HG03432 (cell line): ENCODE data around the gene FLCN.
A peak's percentile ranks its signal among the peaks of the same experiment; 100 is the strongest.

Experiments used
- ATAC-seq: cut with Tn5 transposase; IDR thresholded peaks from one replicate; pipeline ENCODE4 v1.9.1; 2021; ENCODE audit warnings: mild to moderate bottlenecking, moderate library complexity; ENCODE audit not compliant: unreplicated experiment

FLCN gene

GRCh38 chr17:17236295-17237025 lies 508 bp downstream of the FLCN start:
- peak; percentile 13 for ATAC-seq

DNA sequence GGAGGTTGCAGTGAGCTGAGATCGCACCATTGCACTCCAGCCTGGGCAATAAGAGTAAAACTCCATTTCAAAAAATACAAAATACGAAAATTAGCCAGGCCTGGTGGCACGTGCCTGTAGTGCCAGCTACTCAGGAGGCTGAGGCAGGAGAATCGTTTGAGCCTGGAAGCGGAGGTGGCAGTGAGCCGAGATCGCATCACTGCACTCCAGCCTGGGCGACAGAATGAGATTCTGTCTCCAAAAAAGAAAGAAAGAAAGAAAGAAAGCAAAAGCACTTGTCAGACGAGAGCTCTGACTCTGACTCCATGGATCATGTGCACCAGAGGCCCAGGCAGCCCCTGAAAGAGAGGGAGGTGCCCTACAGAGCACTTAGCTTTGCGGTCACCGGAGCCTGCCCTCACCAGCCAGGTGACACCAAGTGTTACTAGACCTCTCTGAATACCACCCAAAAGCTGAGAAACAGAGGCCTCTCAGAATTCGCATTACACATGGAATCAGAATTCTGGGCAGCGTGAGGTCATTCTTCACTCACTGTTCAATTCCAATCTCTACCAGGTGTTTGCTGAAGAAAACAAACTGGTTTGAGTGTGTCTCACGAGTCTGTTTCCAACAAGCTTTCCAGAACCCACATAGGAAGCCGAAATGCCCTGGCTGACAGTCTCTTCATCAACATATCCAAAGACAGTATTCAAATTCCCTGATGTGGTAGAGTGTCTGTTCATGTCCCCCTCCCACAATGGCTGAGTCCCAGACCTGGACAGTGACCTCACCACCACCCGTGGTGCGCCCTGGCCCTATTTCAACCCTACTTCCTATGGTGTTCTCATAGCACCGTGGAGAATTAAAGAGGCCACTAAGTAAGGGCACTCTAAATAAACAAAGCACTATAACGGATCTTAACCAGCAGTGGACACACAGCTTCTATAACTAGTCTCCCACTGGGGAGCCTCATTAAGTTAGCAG lies 1.5 kb downstream of the FLCN start:
- no peak for ATAC-seq

DNA sequence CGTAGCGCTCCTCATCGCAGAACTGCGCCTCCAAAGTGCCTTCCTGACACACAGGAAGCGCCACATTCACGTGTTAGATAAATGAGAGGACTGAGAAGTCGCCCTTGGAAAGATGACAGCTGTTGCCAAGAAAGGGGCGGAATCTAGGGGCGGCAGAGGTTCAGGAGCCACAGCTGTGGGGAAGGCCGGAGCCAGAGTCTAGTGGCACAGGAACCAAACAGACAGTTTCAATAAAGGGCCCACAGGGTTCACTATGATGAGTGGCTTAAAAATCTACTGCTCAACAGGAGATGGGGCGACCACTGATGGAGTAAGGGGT lies 4.7 kb downstream of the FLCN start:
- ATAC-seq, result no peak

- ATAC-seq, result no peak
Observed at GRCh38 chr17:17231621-17232302, 5.2 kb downstream of the FLCN start.

DNA sequence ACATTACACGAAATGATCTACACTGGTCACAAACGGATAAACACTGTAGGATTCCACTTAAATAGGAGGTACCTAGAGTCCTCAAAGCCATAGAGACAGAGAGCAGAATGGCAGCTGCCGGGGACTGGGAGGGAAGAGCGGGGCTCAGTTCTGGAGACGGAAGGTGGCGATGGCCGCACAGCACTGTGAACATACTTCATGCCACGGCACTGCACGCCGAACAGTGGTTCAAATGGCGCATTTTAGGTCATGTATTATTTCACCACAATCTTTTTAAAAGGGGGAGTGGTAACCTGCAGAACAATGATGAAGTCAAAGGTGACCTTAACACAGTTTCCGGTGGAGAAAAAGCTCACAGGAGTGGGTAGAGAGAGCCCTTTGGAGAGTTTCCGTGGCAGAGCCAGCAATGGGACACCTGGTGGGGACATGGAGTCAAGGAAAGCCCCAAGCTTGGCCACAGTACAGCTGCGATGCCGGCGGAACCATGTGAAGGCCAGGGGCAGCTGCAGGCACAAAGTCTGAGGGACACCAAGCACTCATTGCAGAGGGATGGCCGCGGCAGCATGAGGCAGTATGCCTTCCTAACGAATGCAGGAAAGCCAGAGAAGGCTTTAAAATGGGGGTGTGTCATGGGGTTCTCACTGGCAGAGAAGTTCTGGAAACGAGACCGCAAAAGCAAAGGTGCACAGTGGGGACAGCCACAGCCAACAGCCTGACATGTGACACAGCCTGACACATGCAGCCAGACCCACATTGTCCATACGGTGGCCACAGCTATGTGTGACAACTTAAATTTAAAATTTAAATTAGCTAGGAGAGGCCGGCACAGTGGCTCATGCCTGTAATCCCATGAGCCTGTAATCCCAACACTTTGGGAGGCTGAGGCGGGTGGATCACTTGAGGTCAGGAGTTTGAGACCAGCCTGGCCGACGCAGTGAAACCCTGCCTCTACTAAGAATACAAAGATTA lies 7.3 kb downstream of the FLCN start:
- ATAC-seq, result no peak

DNA sequence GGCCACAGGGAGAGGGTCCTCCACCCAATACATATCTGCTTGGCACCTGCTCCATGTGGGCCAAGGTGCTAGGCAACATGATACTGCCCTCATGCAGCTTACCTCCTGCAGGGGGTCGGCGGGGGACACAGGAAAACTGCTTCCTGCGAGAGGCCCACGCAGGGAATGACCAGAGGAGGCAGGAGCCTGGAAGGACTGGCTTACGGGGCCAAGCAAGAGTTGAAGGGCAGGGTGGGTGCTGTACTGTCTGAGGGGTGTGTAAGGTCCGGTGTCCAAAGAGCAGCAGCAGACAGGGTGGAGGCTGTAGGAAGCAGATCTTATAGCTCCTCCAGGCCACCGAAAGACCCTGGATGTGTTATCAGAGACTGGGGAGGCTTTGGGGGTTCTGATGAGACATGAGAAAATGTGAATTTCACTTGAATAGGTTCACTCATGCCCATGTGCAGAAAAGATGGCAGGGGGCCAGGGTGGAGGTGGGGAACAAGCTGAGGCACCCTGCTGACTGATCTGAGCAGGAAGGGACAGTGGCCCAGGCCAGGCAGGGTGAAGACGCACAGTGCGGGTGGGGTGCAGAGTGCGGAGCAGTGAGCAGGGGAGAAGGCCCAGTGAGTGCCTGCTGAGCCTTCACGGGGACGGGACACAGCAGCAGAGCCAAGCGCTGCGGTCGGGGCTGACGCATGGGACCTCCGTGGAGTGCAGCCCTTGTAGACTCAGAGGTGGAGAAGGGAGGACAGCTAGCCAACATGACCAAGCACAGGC lies 8.3 kb downstream of the FLCN start:
- ATAC-seq, result no peak

DNA sequence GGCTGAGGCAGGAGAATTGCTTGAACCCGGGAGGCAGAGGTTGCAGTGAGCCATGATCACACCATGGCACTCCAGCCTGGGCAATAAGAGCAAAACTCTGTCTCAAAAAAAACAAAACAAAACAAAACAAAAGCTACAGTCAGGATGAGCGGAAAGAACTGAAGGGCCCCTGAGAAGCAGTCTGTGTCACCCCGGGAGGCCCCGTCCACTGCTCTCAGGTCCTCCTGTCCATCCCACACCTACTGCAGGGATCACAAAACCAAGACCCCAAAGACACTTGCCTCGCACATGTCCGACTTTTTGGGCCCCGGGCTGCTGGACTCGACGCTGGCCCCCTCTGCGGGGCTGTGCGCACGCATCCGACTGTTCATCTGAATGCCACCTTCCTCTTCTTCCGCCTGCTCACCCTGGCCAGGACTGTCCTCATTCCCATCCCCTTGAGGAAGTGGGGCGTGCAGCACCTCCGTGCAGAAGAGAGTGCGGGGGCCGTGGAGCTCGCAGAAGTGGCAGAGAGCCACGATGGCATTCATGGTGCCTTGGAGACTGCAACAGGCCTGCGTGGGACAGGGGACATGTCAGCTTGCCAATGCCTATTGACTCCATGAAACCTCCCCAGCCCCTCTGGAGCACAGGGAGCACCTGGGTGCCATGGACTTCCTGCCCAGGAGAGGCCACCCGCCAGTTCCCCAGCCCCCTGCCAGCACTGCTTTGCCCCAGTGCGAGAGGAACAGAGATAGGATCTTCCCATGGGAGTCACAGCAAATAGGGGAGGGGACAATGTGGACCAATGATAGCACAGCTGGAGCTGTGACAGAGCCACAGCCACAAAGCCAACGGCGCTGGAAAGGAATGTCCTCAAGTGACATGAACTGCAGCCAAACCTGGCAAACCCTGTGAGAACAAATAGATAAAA lies 9.1 kb downstream of the FLCN start:
- ATAC-seq, result no peak

- no peak for ATAC-seq
Observed at GRCh38 chr17:17226451-17227265, 10.3 kb downstream of the FLCN start.

DNA sequence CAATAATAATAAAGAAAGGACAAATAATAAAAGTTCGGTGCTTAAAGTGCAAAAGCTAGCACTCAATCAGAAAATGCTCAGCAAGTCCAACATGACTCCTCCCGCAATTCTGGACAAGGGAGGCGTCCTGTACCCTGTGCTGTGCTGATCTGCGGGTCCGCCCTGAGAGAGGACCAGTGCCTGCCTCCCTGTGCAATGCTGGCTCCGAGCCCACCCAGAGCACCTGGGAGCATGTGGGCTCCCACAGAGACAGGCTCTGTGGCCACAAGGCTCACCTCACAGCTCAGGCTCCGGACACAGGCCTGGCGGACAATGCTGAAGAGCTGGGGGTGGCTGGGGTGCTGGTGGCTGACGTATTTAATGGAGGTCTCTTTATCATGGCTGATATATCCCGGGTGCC lies 11.1 kb downstream of the FLCN start:
- no peak for ATAC-seq

- no peak for ATAC-seq
Observed at GRCh38 chr17:17224137-17224536, 12.8 kb downstream of the FLCN start.

DNA sequence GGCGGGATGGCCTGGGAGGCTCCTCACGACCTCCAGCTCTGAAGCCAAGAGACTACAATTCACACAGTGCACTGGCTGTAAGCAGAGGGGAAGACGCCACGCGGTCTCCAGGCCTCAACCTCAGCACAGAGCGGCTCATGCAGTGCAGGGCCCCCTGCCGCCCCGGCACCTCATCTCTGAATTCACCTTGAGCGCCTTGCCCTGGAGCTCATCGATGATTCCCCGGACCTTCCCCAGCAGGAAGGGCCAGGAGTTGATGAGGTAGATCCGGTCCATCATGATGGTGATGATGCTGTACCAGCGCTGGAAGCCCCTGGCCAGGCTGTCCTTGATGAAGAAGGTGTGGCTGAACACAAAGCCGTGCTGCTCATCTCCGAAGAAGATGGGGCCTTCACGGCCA lies 13.2 kb downstream of the FLCN start:
- no peak for ATAC-seq

GRCh38 chr17:17221329-17221728 lies 15.6 kb downstream of the FLCN start:
- no peak for ATAC-seq

DNA sequence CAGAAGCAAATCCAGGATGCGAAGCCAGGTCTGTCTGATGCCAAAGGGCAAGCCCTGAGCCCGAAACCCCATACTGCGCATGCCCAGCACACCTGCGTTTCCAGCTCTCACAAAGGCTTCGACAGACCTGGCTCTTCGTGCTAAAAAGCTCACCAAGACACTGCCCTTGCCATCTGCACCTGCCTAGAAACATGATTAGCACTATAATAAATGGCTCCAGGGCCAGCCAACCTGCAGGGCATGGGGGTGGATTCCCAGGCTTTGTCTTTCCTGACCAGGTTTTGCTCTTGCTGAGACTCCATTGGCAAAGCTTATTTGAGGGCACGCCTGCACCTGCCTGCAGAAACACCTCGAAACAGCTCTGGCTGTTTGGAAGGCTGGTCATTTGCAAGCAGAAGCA lies 16.4 kb downstream of the FLCN start:
- ATAC-seq, result no peak

DNA sequence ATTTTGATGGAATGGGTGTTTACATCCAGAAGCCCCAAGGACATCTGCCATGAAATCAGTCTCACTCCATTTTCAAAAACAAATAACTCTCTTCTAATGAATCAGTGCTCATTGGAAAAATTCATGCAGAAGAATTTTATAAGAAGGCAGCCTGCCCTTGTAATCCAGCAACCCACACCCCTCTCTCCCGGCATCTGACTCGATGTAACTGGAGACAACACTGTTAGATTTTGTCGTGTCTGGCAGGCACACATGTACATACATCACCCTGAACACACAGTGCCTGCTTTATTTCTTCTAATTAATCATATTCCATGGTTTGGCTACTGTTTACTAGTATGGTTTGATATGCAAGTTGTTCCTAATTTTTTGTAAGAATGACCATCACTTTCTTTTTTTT lies 19.0 kb downstream of the FLCN start:
- no peak for ATAC-seq

- no peak for ATAC-seq
Observed at GRCh38 chr17:17216776-17217175, 20.2 kb downstream of the FLCN start.

GRCh38 chr17:17216236-17216635 lies 20.7 kb downstream of the FLCN start:
- ATAC-seq, result no peak

- ATAC-seq, result no peak
Observed at GRCh38 chr17:17215575-17215974, 21.4 kb downstream of the FLCN start.
